SU-DHL-6 (cell line): ENCODE measurements around the gene SLC30A3.
"Not testable (repeated sequence)": the region's sequence is repeated elsewhere in the genome, so short reads cannot be mapped to it uniquely, and the experiment has no call there.

Experiments
- H2AFZ ChIP-seq: fragments of 200-600 bp; sonication (generic); 2 replicates; pipeline ENCODE4 v1.6.1; 2014; ENCODE audit warnings: low read depth, mild to moderate bottlenecking, moderate library complexity, mixed read lengths, antibody characterized with exemption, low read length; ENCODE audit not compliant: severe bottlenecking
- H3F3A ChIP-seq: fragments of 200-600 bp; shearing (Covaris generic); 2 replicates; pipeline ENCODE4 v1.6.0; 2016; ENCODE audit warnings: antibody characterized with exemption, mild to moderate bottlenecking; ENCODE audit not compliant: insufficient read depth
- H3K27ac ChIP-seq: fragments of 200-600 bp; sonication (generic); 2 replicates; pipeline ENCODE4 v1.5.1; 2016; ENCODE audit warnings: low read depth, mild to moderate bottlenecking, low read length, moderate library complexity, mixed read lengths
- H3K27me3 ChIP-seq: fragments of 200-600 bp; sonication (generic), shearing (Covaris generic); 2 replicates; pipeline ENCODE4 v1.6.0; 2014; ENCODE audit warnings: mild to moderate bottlenecking, low read length
- H3K36me3 ChIP-seq: fragments of 200-600 bp; sonication (generic); 2 replicates; pipeline ENCODE4 v1.6.1; 2014; ENCODE audit warnings: mild to moderate bottlenecking, low read length, mixed read lengths
- H3K4me2 ChIP-seq: fragments of 300-600, 200-600 bp; shearing (Covaris generic), sonication (generic); 2 replicates; pipeline ENCODE4 v1.6.0; 2014; ENCODE audit warnings: low read length, low read depth, mild to moderate bottlenecking; ENCODE audit not compliant: poor library complexity, severe bottlenecking
- H3K4me3 ChIP-seq: fragments of 200-600 bp; sonication (generic); 2 replicates; pipeline ENCODE4 v1.5.1; 2014; ENCODE audit warnings: antibody characterized with exemption, low read length, mild to moderate bottlenecking, mixed read lengths; ENCODE audit not compliant: insufficient read depth, poor library complexity, severe bottlenecking
- H3K79me2 ChIP-seq: fragments of 200-600 bp; sonication (generic); 2 replicates; pipeline ENCODE4 v1.6.1; 2014; ENCODE audit warnings: mild to moderate bottlenecking, low read length, moderate library complexity; ENCODE audit not compliant: insufficient read depth
- H3K9ac ChIP-seq: fragments of 200-600 bp; sonication (generic); 2 replicates; pipeline ENCODE4 v1.7.0; 2014; ENCODE audit warnings: mild to moderate bottlenecking, low read length
- H3K9me2 ChIP-seq: fragments of 200-600 bp; sonication (generic); replicated peaks from 2 replicates; pipeline ENCODE4 v1.6.1; 2014; ENCODE audit warnings: low read length; ENCODE audit not compliant: insufficient read depth
- H3K9me3 ChIP-seq: fragments of 200-600 bp; sonication (generic); 2 replicates; pipeline ENCODE4 v1.6.1; 2014; ENCODE audit warnings: low read length, mixed read lengths; ENCODE audit not compliant: insufficient read depth
- H4K20me1 ChIP-seq: fragments of 200-600 bp; sonication (generic); 2 replicates; pipeline ENCODE4 v1.6.1; 2014; ENCODE audit warnings: low read depth, mild to moderate bottlenecking, antibody characterized with exemption, low read length, moderate library complexity, mixed read lengths
- EZH2phosphoT487 ChIP-seq: fragments of 200-600 bp; sonication (generic), shearing (Covaris generic); conservative IDR thresholded peaks from 2 replicates; pipeline ENCODE4 v1.6.1; 2018; ENCODE audit warnings: mild to moderate bottlenecking, antibody characterized with exemption, low read length, moderate library complexity, mixed read lengths
- TF ChIP-seq, protein P1 (sequence below): fragments of 200-600 bp; sonication (generic); IDR thresholded peaks from one replicate; pipeline ENCODE4 v1.5.1; 2017; ENCODE audit warnings: antibody characterized with exemption, mild to moderate bottlenecking, low read length, moderate library complexity; ENCODE audit not compliant: insufficient read depth, poor library complexity, severe bottlenecking

Gene SLC30A3

DNA sequence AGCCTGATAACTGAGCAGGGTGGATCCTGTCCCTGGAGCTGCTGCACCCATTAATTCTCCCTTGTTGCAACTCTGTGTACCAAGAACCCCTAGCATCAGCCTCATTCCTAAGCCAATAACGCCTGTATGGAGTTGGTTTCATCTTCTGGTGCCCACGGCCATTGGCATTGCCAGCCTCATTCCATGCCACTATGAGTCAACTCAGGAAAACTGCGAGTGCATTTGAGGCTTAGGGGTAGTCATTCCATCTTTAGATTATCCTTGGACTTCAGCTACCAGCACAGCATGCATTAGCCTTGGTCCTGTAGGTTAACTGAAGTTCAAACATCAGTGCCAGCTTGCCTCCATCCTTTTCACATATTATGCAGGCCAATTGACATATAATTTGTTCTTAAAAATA, 18.0 kb upstream of the SLC30A3 start:
- Histone ChIP-seq H3K27me3 (no peaks in the 10 kb centered on the region), H3K79me2 (no peaks in the 10 kb centered on the region), H3K27ac (no peak overlapping the region), H4K20me1 (no peaks in the 10 kb centered on the region), H3K9me3 (no peaks in the 10 kb centered on the region), H3K9ac (no peak overlapping the region), H3K4me2 (no peak overlapping the region), H3F3A (no peaks in the 10 kb centered on the region), H3K36me3 (no peaks in the 10 kb centered on the region), H3K4me3 (no peak overlapping the region), H3K9me2 (no peaks in the 10 kb centered on the region), H2AFZ (no peak overlapping the region)
- no peak for TF ChIP-seq EZH2phosphoT487
- TF ChIP-seq, protein P1, sequence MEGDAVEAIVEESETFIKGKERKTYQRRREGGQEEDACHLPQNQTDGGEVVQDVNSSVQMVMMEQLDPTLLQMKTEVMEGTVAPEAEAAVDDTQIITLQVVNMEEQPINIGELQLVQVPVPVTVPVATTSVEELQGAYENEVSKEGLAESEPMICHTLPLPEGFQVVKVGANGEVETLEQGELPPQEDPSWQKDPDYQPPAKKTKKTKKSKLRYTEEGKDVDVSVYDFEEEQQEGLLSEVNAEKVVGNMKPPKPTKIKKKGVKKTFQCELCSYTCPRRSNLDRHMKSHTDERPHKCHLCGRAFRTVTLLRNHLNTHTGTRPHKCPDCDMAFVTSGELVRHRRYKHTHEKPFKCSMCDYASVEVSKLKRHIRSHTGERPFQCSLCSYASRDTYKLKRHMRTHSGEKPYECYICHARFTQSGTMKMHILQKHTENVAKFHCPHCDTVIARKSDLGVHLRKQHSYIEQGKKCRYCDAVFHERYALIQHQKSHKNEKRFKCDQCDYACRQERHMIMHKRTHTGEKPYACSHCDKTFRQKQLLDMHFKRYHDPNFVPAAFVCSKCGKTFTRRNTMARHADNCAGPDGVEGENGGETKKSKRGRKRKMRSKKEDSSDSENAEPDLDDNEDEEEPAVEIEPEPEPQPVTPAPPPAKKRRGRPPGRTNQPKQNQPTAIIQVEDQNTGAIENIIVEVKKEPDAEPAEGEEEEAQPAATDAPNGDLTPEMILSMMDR: no peak

DNA sequence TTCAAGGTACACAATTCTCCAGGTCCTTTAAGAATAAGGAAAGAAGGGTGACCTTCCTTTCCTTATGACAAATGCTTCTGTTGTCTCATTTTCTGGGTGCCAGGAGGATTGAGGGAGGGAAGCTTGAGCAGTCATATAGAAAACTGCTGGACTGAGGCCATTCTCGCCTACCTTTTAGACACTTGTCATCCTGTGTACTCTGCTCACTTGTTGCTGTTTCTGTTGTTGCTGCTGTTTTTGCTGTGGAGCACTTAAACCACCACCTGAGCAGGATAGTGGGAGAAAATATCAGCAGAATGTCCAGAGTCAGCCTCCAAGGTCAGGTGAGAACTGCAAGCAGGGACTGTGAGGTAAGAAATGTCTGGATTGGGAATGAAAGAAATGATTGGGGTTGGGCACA, 15.2 kb upstream of the SLC30A3 start:
- H3K27ac ChIP-seq: no peak overlapping the region
- no peaks in the 10 kb centered on the region for H3F3A ChIP-seq
- H3K79me2 ChIP-seq: no peaks in the 10 kb centered on the region
- TF ChIP-seq, protein P1: no peak
- H3K4me3 ChIP-seq: no peak overlapping the region
- H2AFZ ChIP-seq: no peak overlapping the region
- no peaks in the 10 kb centered on the region for H3K9me3 ChIP-seq
- no peak overlapping the region for H3K4me2 ChIP-seq
- no peaks in the 10 kb centered on the region for H3K27me3 ChIP-seq
- H3K9ac ChIP-seq: no peak overlapping the region
- H4K20me1 ChIP-seq: no peaks in the 10 kb centered on the region
- no peaks in the 10 kb centered on the region for H3K9me2 ChIP-seq
- no peaks in the 10 kb centered on the region for H3K36me3 ChIP-seq

- Histone ChIP-seq H3F3A (no peaks in the 10 kb centered on the region), H3K79me2 (no peaks in the 10 kb centered on the region), H3K4me3 (no peak within 1 kb of the TSS), H3K9me2 (no peaks in the 10 kb centered on the region), H4K20me1 (no peaks in the 10 kb centered on the region), H3K9me3 (no peaks in the 10 kb centered on the region), H3K36me3 (no peaks in the 10 kb centered on the region), H3K27ac (no peak within 1 kb of the TSS), H3K27me3 (no peaks in the 10 kb centered on the region), H3K9ac (no peak within 1 kb of the TSS), H2AFZ (no peak within 1 kb of the TSS), H3K4me2 (no peak within 1 kb of the TSS)
- TF ChIP-seq, protein P1: no peak
- no peak for TF ChIP-seq EZH2phosphoT487
Observed at GRCh38 chr2:27275211-27276150, 12.6 kb upstream of the SLC30A3 start, which contains the start of gene DNAJC5G. Gene DNAJC5G (plus strand): TSS chr2:27275433. CDS start chr2:27276729, 1,296 bp downstream.

DNA sequence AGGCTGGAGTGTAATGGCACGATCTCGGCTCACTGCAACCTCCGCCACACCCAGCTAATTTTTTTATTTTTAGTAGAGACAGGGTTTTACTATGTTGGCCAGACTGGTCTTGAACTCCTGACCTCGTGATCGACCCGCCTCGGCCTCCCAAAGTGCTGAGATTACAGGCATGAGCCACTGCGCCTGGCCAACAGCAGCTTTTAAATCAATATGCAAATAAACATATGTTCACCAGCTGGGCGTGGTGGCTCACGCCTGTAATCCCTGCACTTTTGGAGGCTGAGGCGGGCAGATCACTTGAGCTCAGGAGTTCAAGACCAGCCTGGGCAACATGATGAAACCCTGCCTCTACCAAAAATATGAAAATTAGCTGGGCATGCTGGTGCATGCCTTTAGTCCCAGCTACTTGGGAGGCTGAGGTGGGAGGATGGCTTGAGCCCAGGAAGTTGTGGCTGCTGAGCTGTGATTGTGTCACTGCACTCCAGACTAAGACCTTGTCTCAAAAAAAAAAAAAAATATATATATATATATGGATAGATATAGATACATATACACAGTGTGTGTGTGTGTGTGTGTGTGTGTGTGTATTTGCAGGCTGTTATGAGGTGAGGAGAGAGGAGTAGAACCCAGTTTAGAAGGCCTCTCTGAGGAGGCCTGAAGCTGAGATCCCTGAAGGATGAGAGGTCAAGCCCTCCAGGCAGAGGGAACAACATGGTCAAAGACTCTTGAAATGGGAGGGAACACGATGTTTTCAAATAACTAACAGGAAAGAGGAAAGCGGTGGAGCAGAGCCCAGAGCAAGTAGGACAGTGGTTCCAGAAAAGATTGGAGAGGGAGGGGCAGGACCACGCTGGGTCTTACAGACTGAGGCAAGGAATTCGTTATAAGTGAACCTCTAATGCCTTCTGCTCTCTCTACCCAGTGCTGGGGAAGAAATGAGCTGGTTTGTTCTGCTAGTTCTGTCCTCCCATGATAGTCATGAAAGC, 10.0 kb upstream of the SLC30A3 start:
- not testable (repeated sequence) for H3K36me3 ChIP-seq, H3K4me2 ChIP-seq, H3K9ac ChIP-seq, H3F3A ChIP-seq, H3K27ac ChIP-seq, H3K9me3 ChIP-seq, H2AFZ ChIP-seq, H3K79me2 ChIP-seq, H3K27me3 ChIP-seq, H3K9me2 ChIP-seq, H4K20me1 ChIP-seq, H3K4me3 ChIP-seq
